GM12864 (cell line): ENCODE data around the gene EP400.

Experiments used
- DNase-seq: peaks from one replicate; pipeline ENCODE4 v3.0.0-alpha.2; 2011; ENCODE audit warnings: low read depth
- H3K4me3 ChIP-seq: 2 replicates; pipeline ENCODE4 v1.5.1; 2011; ENCODE audit warnings: mild to moderate bottlenecking, low read depth, low read length, control low read depth
- TF ChIP-seq, protein P1 (sequence below): IDR thresholded peaks from 2 replicates; pipeline ENCODE4 v1.5.1; 2011; ENCODE audit warnings: low read depth, mild to moderate bottlenecking, moderate library complexity, low read length, control low read depth, inconsistent platforms; ENCODE audit errors: missing control alignments

EP400 gene

DNA sequence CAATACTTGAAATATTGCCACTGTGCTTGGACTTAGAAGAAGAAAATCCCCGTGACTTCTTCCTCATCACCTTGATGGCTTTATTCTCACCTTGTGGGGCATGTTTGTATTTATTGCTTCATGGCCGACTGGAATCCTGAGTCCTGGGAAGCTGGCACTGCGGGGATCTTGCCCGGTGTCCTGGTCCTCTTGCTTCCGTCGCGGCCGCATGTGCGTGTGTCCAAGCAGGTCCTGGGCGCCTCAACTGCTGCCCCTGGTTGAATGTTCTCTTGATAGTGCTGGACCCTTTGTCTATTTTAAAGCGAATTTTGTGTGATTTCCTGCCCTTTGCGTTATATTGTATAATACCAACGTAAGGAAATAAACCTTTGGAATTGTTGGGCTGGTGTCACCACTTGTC is 27.0 kb upstream of the EP400 start:
- TF ChIP-seq, protein P1, sequence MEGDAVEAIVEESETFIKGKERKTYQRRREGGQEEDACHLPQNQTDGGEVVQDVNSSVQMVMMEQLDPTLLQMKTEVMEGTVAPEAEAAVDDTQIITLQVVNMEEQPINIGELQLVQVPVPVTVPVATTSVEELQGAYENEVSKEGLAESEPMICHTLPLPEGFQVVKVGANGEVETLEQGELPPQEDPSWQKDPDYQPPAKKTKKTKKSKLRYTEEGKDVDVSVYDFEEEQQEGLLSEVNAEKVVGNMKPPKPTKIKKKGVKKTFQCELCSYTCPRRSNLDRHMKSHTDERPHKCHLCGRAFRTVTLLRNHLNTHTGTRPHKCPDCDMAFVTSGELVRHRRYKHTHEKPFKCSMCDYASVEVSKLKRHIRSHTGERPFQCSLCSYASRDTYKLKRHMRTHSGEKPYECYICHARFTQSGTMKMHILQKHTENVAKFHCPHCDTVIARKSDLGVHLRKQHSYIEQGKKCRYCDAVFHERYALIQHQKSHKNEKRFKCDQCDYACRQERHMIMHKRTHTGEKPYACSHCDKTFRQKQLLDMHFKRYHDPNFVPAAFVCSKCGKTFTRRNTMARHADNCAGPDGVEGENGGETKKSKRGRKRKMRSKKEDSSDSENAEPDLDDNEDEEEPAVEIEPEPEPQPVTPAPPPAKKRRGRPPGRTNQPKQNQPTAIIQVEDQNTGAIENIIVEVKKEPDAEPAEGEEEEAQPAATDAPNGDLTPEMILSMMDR = no peak
- H3K4me3 ChIP-seq = no peak overlapping the region
- no peak for DNase-seq

DNA sequence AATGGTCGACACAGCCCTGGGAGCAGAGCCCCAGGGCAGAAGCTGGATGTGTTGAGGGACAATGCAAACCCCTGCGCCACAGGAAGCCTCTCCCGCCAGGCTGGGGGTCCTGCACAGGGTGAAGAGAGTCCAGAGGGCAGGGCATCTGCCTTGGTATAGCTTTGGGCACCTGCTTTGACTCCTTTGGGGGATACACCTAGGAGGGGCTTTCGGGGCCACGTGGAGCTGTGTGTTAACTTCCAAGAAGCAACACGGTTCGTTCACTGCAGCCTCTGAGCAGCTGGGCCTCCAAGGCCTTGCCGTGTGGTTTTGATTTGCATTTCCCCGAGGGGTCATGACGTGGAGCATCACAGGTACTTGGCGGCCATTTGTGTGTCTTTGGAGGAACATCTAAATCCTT is 26.5 kb upstream of the EP400 start:
- DNase-seq = peak; percentile 72
- H3K4me3 ChIP-seq = no peak overlapping the region; the same call in 1 of the 2 replicates
- TF ChIP-seq, protein P1 = no peak

DNA sequence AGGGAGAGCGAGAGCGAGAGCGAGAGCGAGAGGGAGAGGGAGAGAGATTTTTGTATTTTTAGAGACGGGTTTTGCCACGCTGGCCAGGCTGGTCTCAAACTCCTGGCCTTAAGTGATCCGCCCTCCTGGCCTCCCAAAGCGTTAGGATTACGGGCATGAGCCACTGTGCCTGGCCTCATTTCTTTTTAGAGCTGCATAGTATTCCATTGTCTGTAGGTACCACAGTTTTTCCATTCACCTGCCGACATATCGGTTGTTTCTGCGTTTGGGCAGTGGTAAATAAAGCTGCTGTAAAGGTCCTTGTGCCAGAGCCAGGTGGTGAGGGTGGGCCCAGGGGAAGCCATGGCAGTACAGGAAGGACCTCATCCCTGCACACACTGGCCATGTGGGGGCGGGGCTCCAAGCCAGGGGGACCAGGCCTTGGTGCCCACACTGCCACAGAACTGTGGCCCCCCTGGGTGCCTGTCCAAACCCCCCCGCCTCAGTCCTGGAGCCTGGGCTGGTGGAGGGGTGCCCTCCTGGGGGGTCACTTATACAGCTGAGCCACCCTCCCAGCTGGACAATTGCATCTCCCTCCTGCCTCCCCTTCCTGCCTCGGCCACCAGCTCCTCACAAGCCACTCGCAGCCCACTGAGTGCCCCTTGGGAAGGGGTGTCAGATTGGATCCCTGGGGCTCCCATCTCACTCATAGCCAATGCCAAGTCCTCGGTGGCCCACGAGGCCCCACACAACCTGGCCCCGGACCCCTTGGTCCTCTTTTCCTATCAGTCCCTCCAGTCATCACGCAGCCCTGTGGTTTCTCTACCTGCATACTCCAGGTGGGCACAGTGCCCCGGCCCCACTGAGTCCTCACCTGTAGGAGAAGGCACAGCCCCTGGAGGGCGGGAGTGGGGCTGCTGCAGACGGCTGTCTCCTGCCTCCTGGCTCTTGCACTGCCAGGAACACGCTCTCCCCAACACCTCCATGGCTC is 22.3 kb upstream of the EP400 start:
- TF ChIP-seq, protein P1 = no peak
- H3K4me3 ChIP-seq = no peak overlapping the region
- no peak for DNase-seq

GRCh38 chr12:131928080-131928710 is 21.5 kb upstream of the EP400 start:
- H3K4me3 ChIP-seq = peak overlapping the region; percentile 71
- TF ChIP-seq, protein P1 = no peak
- no peak for DNase-seq

- peak within 1 kb of the TSS; percentile 71 for H3K4me3 ChIP-seq
- DNase-seq = peak; percentile 81
- TF ChIP-seq, protein P1 = no peak
These were observed 20.8 kb upstream of the EP400 start, which contains the start of gene PUS1 for GRCh38 chr12:131928711-131929580. Gene PUS1 (plus strand): TSS chr12:131929276. CDS start chr12:131929723, 447 bp downstream.

GRCh38 chr12:131929581-131930456 is 19.9 kb upstream of the EP400 start:
- peak overlapping the region; percentile 60 for H3K4me3 ChIP-seq
- no peak for DNase-seq
- TF ChIP-seq, protein P1 = no peak
